Measurements from ENCODE around the gene DUS4L.
"Not testable (repeated sequence)": the region's sequence is repeated elsewhere in the genome, so short reads cannot be mapped to it uniquely, and the experiment has no call there.

The DUS4L gene

GRCh38 chr7:107563775-107564552, at the start of gene DUS4L, which contains the start of gene COG5:
TSS of gene DUS4L (plus strand) at chr7:107563971. CDS start at chr7:107567071, 3,100 bp downstream.
TSS of gene COG5 (minus strand) at chr7:107563920. CDS start at chr7:107563896, 24 bp downstream.
- DNase-seq, result peak; percentile 61 to 87 (median 80)

GRCh38 chr7:107526672-107527071, 37.1 kb upstream of the DUS4L start:
- DNase-seq, result no peak

- no peak for DNase-seq
Measured at GRCh38 chr7:107527196-107527595, 36.6 kb upstream of the DUS4L start.

GRCh38 chr7:107528461-107528860, 35.3 kb upstream of the DUS4L start:
- no peak for DNase-seq

- DNase-seq, result no peak
Measured at GRCh38 chr7:107530751-107531150, 33.0 kb upstream of the DUS4L start.

- no peak for DNase-seq
Measured at GRCh38 chr7:107534139-107534538, 29.6 kb upstream of the DUS4L start.

GRCh38 chr7:107537228-107537627, 26.5 kb upstream of the DUS4L start:
- DNase-seq, result not testable (repeated sequence)

- DNase-seq, result no peak
Measured at GRCh38 chr7:107538001-107538400, 25.8 kb upstream of the DUS4L start.

- no peak for DNase-seq
Measured at GRCh38 chr7:107543338-107543993, 20.3 kb upstream of the DUS4L start.

- no peak for DNase-seq
Measured at GRCh38 chr7:107544848-107545591, 18.8 kb upstream of the DUS4L start.

- no peak for DNase-seq
Measured at GRCh38 chr7:107551936-107552335, 11.8 kb upstream of the DUS4L start.

- DNase-seq, result no peak
Measured at GRCh38 chr7:107555893-107556292, 7.9 kb upstream of the DUS4L start.

GRCh38 chr7:107559864-107560263, 3.9 kb upstream of the DUS4L start:
- no peak for DNase-seq

- no peak for DNase-seq
Measured at GRCh38 chr7:107560898-107561516, 2.8 kb upstream of the DUS4L start.

GRCh38 chr7:107563081-107563774, 543 bp upstream of the DUS4L start:
- no peak for DNase-seq

GRCh38 chr7:107564553-107565298, 955 bp downstream of the DUS4L start:
- DNase-seq, result no peak

- no peak for DNase-seq
Measured at GRCh38 chr7:107570298-107570697, 6.5 kb downstream of the DUS4L start.

- no peak for DNase-seq
Measured at GRCh38 chr7:107573537-107573936, 9.8 kb downstream of the DUS4L start.

- DNase-seq, result no peak
Measured at GRCh38 chr7:107579554-107579884, 15.7 kb downstream of the DUS4L start.

GRCh38 chr7:107579885-107580715, 16.3 kb downstream of the DUS4L start, which contains the start of gene BCAP29:
TSS of gene BCAP29 (plus strand) at chr7:107580246. CDS start at chr7:107580773, 527 bp downstream.
- DNase-seq, result peak; percentile 14 to 62 (median 22)

Data from activated naive CD4-positive, alpha-beta T cell (primary cell).